Naive thymus-derived CD4-positive, alpha-beta T cell (primary cell): ENCODE results near the gene NBL1. TPM values are rescaled to one million over a fixed set of nuclear protein-coding genes. Genes with fewer than 3 reads are reported as not detected.

Experiments used
- ATAC-seq: fragments of 150-1000 bp; cut with Tn5 transposase; 2 replicates; pipeline ENCODE4 v1.10.0; 2021; ENCODE audit warnings: mild to moderate bottlenecking, moderate library complexity
- CTCF ChIA-PET: fragments of 350-600 bp; sonication (Branson Sonifier 250); formaldehyde crosslinking; loops from one replicate; lab custom pipeline; 2021; ENCODE audit warnings: antibody characterized with exemption; lab: Charles Lee
- POLR2A ChIA-PET: fragments of 350-600 bp; sonication (Branson Sonifier 250); formaldehyde crosslinking; loops from one replicate; lab custom pipeline; 2021; ENCODE audit warnings: antibody characterized with exemption, inconsistent platforms; lab: Charles Lee
- DNase-seq, 9 donors: peaks; one replicate each; pipeline versions ENCODE4 v3.0.0 to v3.0.0-alpha.2; 2020 to 2022; ENCODE audit warnings: mixed read lengths in 1 of 9
- H3K27ac ChIP-seq: one replicate; pipeline ENCODE4 v1.7.0; 2013; ENCODE audit warnings: mild to moderate bottlenecking, low read depth, low read length, moderate library complexity
- H3K27me3 ChIP-seq, 2 donors: one replicate each; pipeline ENCODE4 v1.7.0; 2013; ENCODE audit warnings: low read length in 2 of 2, mild to moderate bottlenecking in 2 of 2, moderate library complexity in 2 of 2; ENCODE audit not compliant: control insufficient read depth in 2 of 2, insufficient read depth in 2 of 2
- H3K36me3 ChIP-seq, 3 experiments: 1 replicate in 2 of 3; 2 replicates in 1 of 3; pipeline ENCODE4 v1.7.0; 2013; ENCODE audit warnings: low read length in 3 of 3, mild to moderate bottlenecking in 3 of 3, moderate library complexity in 1 of 3; ENCODE audit not compliant: insufficient read depth in 3 of 3, control insufficient read depth in 2 of 3
- H3K4me1 ChIP-seq, 2 donors: one replicate each; pipeline ENCODE4 v1.7.0; 2013; ENCODE audit warnings: low read length in 2 of 2, mild to moderate bottlenecking in 2 of 2, moderate library complexity in 1 of 2; ENCODE audit not compliant: control insufficient read depth in 2 of 2, insufficient read depth in 2 of 2
- H3K4me3 ChIP-seq: 2 replicates; pipeline ENCODE4 v1.7.0; 2013; ENCODE audit warnings: mild to moderate bottlenecking, low read length
- H3K9me3 ChIP-seq, 3 experiments: 1 replicate in 2 of 3; 2 replicates in 1 of 3; pipeline ENCODE4 v1.7.0; 2013; ENCODE audit warnings: low read length in 3 of 3; ENCODE audit not compliant: control insufficient read depth in 2 of 3
- H3K27ac Mint-ChIP-seq, 9 donors: one replicate each; pipeline ENCODE4 v1.8.0; 2020 to 2022; ENCODE audit warnings: mixed read lengths in 9 of 9, mild to moderate bottlenecking in 8 of 9, moderate library complexity in 5 of 9, inconsistent platforms in 2 of 9
- H3K27me3 Mint-ChIP-seq, 5 donors: one replicate each; pipeline ENCODE4 v1.8.0; 2021 to 2022; ENCODE audit warnings: mixed read lengths in 5 of 5, mild to moderate bottlenecking in 1 of 5
- H3K36me3 Mint-ChIP-seq, 5 donors: one replicate each; pipeline ENCODE4 v1.8.0; 2020 to 2022; ENCODE audit warnings: mixed read lengths in 5 of 5, mild to moderate bottlenecking in 3 of 5, inconsistent platforms in 1 of 5
- H3K4me1 Mint-ChIP-seq, 7 donors: one replicate each; pipeline ENCODE4 v1.8.0; 2020 to 2022; ENCODE audit warnings: mixed read lengths in 7 of 7, mild to moderate bottlenecking in 3 of 7, inconsistent platforms in 1 of 7
- H3K4me3 Mint-ChIP-seq, 10 donors: one replicate each; pipeline ENCODE4 v1.8.0; 2020 to 2022; ENCODE audit warnings: mild to moderate bottlenecking in 10 of 10, mixed read lengths in 10 of 10, moderate library complexity in 6 of 10, inconsistent platforms in 2 of 10
- H3K9me3 Mint-ChIP-seq, 11 donors: one replicate each; pipeline ENCODE4 v1.8.0; 2020 to 2022; ENCODE audit warnings: mixed read lengths in 11 of 11, mild to moderate bottlenecking in 4 of 11, inconsistent platforms in 1 of 11, moderate library complexity in 1 of 11
- intact Hi-C, 2 donors: fragments of 100-400 bp; cut with micrococcal nuclease; formaldehyde crosslinking; loops; one replicate each; pipeline ENCODE4 v1.15.1; 2023
- polyA plus RNA-seq, 2 donors: library from polyadenylated mRNA; unstranded; fragments of 300-500 nt; fragmentation: Illumina TruSeq; gene quantifications; one replicate each; pipeline ENCODE4 v1.2.3, GENCODE V29; 2021
- total RNA-seq, 6 experiments: library from RNA in 5 of 6; stranded (reverse) in 5 of 6; gene quantifications; 1 replicate in 5 of 6; 2 replicates in 1 of 6; pipeline ENCODE4 v1.2.3 and lab custom pipeline; 2021 to 2026

NBL1 gene
- total and polyA plus RNA-seq, 7 experiments from 2014 or later = 2.5 to 36.1 (median 22.6) TPM

DNA sequence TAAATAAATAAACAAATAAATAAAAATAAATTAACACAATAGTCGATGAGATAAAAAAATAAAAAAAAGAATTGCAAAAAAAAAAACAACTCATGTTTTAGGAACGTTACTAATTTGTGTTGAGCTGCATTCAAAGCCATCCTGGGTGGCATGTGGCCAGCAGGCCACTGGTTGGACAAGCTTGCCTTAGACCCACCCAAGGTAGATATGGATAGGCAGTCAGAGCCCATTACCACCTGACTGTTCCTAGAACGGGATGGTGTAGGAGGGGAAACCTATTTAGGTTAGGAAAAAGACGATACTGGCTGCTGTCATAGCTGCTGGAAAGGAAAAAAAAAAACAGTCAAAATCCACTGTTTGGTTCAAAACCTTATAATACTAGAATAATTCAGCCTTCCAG, 61.4 kb downstream of the NBL1 start:
- ATAC-seq (no peak), DNase-seq (no peak)
- no peaks in the 10 kb centered on the region for H3K27me3 Mint-ChIP-seq
- Histone ChIP-seq H3K4me3 (no peak overlapping the region), H3K27ac (no peak overlapping the region), H3K27me3 (no peaks in the 10 kb centered on the region), H3K36me3 (peaks cover 0 to 3% (median 0%) of the 10 kb centered on the region in 3 experiments), H3K4me1 (peaks cover 10 to 18% of the 10 kb centered on the region in 2 donors), H3K9me3 (no peaks in the 10 kb centered on the region)
- peaks cover 2 to 17% (median 7%) of the 10 kb centered on the region in 5 donors for H3K36me3 Mint-ChIP-seq
- CTCF ChIA-PET = interaction anchor here (0.6 to 6.6 kb wide), 6 partner anchors 9 to 968 kb away, joined by 3 to 101 read pairs (median 4); no protein-coding TSS in a partner anchor
- no peaks in the 10 kb centered on the region for H3K9me3 Mint-ChIP-seq
- no peak overlapping the region for H3K27ac Mint-ChIP-seq
- intact Hi-C loops = loop anchor here in 1 of 2 donors (2.0 kb wide), 1 partner anchor 17 kb away; no protein-coding TSS in a partner anchor
- POLR2A ChIA-PET = no interaction called here
- peaks cover 2 to 29% (median 15%) of the 10 kb centered on the region in 7 donors for H3K4me1 Mint-ChIP-seq
- H3K4me3 Mint-ChIP-seq = no peak overlapping the region

DNA sequence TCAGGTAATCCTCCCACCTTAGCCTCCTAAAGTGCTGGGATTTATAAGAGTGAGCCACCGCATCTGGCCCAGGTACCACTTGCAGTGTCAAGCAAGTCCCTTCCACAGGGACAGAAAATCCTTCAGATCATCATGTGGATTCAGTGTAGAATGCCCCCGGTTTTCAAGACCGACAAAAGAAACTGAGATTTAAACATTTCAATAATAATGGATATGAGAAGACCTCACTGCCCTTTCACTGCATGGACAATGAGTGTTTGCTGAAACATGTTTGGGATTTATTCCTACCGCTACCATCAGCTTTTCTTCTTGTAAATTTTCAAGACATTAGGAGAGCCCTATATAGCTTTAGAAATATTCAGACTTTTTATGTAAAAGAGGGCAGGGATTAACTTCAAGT, 62.0 kb downstream of the NBL1 start:
- no peak overlapping the region for H3K4me3 Mint-ChIP-seq
- peaks cover 2 to 18% (median 8%) of the 10 kb centered on the region in 5 donors for H3K36me3 Mint-ChIP-seq
- no peaks in the 10 kb centered on the region for H3K27me3 Mint-ChIP-seq
- Histone ChIP-seq H3K27me3 (no peaks in the 10 kb centered on the region), H3K4me1 (peaks cover 10 to 25% of the 10 kb centered on the region in 2 donors), H3K4me3 (no peak overlapping the region), H3K9me3 (no peaks in the 10 kb centered on the region), H3K27ac (no peak overlapping the region), H3K36me3 (no peaks in the 10 kb centered on the region)
- CTCF ChIA-PET = interaction anchor here (0.6 to 6.6 kb wide), 4 partner anchors 9 to 792 kb away, joined by 3 to 101 read pairs (median 4); no protein-coding TSS in a partner anchor
- ATAC-seq (no peak), DNase-seq (no peak)
- POLR2A ChIA-PET = no interaction called here
- H3K27ac Mint-ChIP-seq = peak overlapping the region in 2 of 9 donors; percentile 17 to 49
- intact Hi-C loops = no loop called here
- H3K9me3 Mint-ChIP-seq = no peaks in the 10 kb centered on the region
- peaks cover 4 to 35% (median 22%) of the 10 kb centered on the region in 7 donors for H3K4me1 Mint-ChIP-seq

Other genes starting within 250 kb of the NBL1 start
- gene CAPZB, start 158.8 kb upstream of the NBL1 start, total RNA-seq = 100 to 1,000 TPM; 216 to 519 (median 264) TPM
- 100 to 1,000 TPM; 522 to 559 TPM for gene CAPZB, start 158.8 kb upstream of the NBL1 start, polyA plus RNA-seq
- gene HTR6, start 20.6 kb downstream of the NBL1 start, total RNA-seq = under 1 TPM in 2 of 5 experiments, not detected in 3; 0.40 to 0.54 TPM
- under 1 TPM; 0.13 to 0.92 TPM for gene HTR6, start 20.6 kb downstream of the NBL1 start, polyA plus RNA-seq
- 10 to 100 TPM; 16.6 to 28.3 (median 18.2) TPM for gene TMCO4, start 155.6 kb downstream of the NBL1 start, total RNA-seq
- gene TMCO4, start 155.6 kb downstream of the NBL1 start, polyA plus RNA-seq = 10 to 100 TPM in 1 of 2 donors, 1 to 10 TPM in 1; 8.9 to 11.3 TPM
- not detected for gene RNF186, start 171.0 kb downstream of the NBL1 start, total RNA-seq
- not detected for gene RNF186, start 171.0 kb downstream of the NBL1 start, polyA plus RNA-seq
- gene OTUD3, start 238.1 kb downstream of the NBL1 start, total RNA-seq = 10 to 100 TPM; 13.1 to 23.6 (median 20.8) TPM
- 1 to 10 TPM in 1 of 2 donors, under 1 TPM in 1; 0.97 to 2.4 TPM for gene OTUD3, start 238.1 kb downstream of the NBL1 start, polyA plus RNA-seq